K562 (cell line): ENCODE data around the gene SAFB. TPM values are rescaled to one million over a fixed set of nuclear protein-coding genes. Genes with fewer than 3 reads are reported as not detected.

Source experiments
- ATAC-seq: fragments of 200-7000 bp; cut with Tn5 transposase; 3 replicates; pipeline ENCODE4 v1.9.1; 2020; ENCODE audit warnings: moderate library complexity
- BruUV-seq: library from RNA; stranded (reverse); fragments of 400-500 nt; replicated peaks from 2 replicates; lab custom pipeline; 2021; lab: Mats Ljungman, UMichigan
- CTCF ChIA-PET: fragments of 300-600 bp; formaldehyde crosslinking; extraction: SDS; loops from one replicate; lab custom pipeline; 2021; ENCODE audit warnings: low intra/inter-chr PET ratio; lab: Yijun Ruan, JAX
- POLR2A ChIA-PET: fragments of 300-600, 350-650 bp; sonication (Branson Sonifier 250); formaldehyde crosslinking; extraction: SDS; loops from one replicate; lab custom pipeline; 2021; ENCODE audit warnings: antibody characterized with exemption, inconsistent platforms; lab: Yijun Ruan, JAX
- DNase-seq, 4 experiments: peaks; one replicate each; pipeline versions ENCODE4 v3.0.0 to v3.0.0-alpha.2; 2011 to 2018; ENCODE audit warnings: low spot score in 3 of 4, mixed read lengths in 3 of 4; ENCODE audit errors: extremely low read depth in 1 of 4
- FAIRE-seq: peaks from 2 replicates; lab custom pipeline; 2011; peaks lifted over from hg19 to GRCh38; lab: Jason Lieb, UNC
- H2AFZ ChIP-seq: 2 replicates; pipeline ENCODE4 v1.6.0; 2011; ENCODE audit warnings: low read depth, low read length, control low read depth, inconsistent platforms
- H3K27ac ChIP-seq: fragments of 200-600 bp; 3 replicates; pipeline ENCODE4 v1.8.0; 2011; ENCODE audit warnings: low read depth, mild to moderate bottlenecking, control low read depth, inconsistent platforms, low read length, moderate library complexity, mixed read lengths; ENCODE audit errors: extremely low read depth
- H3K27me3 ChIP-seq, 2 experiments: fragments of 300-600 bp in 1 of 2; 2 replicates in 1 of 2; 3 replicates in 1 of 2; pipeline versions ENCODE4 v1.6.0 to v1.8.0; 2011; ENCODE audit warnings: inconsistent platforms in 2 of 2, low read length in 2 of 2, mild to moderate bottlenecking in 1 of 2, mixed read lengths in 1 of 2, moderate library complexity in 1 of 2; ENCODE audit not compliant: control insufficient read depth in 2 of 2, insufficient read depth in 2 of 2
- H3K36me3 ChIP-seq: fragments of 300-600 bp; 3 replicates; pipeline ENCODE4 v1.8.0; 2011; ENCODE audit warnings: mild to moderate bottlenecking, low read length, inconsistent platforms; ENCODE audit not compliant: control insufficient read depth, insufficient read depth
- H3K4me1 ChIP-seq, 2 experiments: fragments of 200-600 bp in 1 of 2; replicated peaks in 1 of 2; 2 replicates in 1 of 2; 3 replicates in 1 of 2; pipeline versions ENCODE4 v1.5.1 to v1.8.0; 2011; ENCODE audit warnings: inconsistent platforms in 2 of 2, low read length in 2 of 2, mild to moderate bottlenecking in 1 of 2, mixed read lengths in 1 of 2, moderate library complexity in 1 of 2; ENCODE audit not compliant: control insufficient read depth in 2 of 2, insufficient read depth in 2 of 2
- H3K4me2 ChIP-seq: 2 replicates; pipeline ENCODE4 v1.6.1; 2011; ENCODE audit warnings: low read length, control low read depth, inconsistent platforms, mixed read lengths; ENCODE audit not compliant: insufficient read depth
- H3K4me3 ChIP-seq: fragments of 200-600 bp; sonication (generic), shearing (Covaris generic); 2 replicates; pipeline ENCODE4 v1.5.1; 2016; ENCODE audit warnings: control low read depth, inconsistent platforms
- H3K79me2 ChIP-seq: fragments of 200-600 bp; 3 replicates; pipeline ENCODE4 v1.8.0; 2011; ENCODE audit warnings: low read length, inconsistent platforms; ENCODE audit not compliant: control insufficient read depth, insufficient read depth
- H3K9ac ChIP-seq, 2 experiments: 2 replicates each; pipeline versions ENCODE4 v1.6.0 to v1.6.1; 2011; ENCODE audit warnings: low read depth in 2 of 2, low read length in 2 of 2, control low read depth in 1 of 2, inconsistent platforms in 1 of 2, mild to moderate bottlenecking in 1 of 2, mixed read lengths in 1 of 2; ENCODE audit not compliant: insufficient read depth in 1 of 2
- H3K9me1 ChIP-seq: one replicate; pipeline ENCODE4 v1.6.0; 2011; ENCODE audit warnings: inconsistent platforms, mild to moderate bottlenecking, low read length, moderate library complexity; ENCODE audit not compliant: control insufficient read depth, insufficient read depth
- H3K9me3 ChIP-seq: replicated peaks from 2 replicates; pipeline ENCODE4 v1.5.1; 2011; ENCODE audit warnings: low read depth, low read length, inconsistent platforms; ENCODE audit not compliant: control insufficient read depth, insufficient read depth
- H4K20me1 ChIP-seq: replicated peaks from 2 replicates; pipeline ENCODE4 v1.6.1; 2011; ENCODE audit warnings: low read length, inconsistent platforms, mixed read lengths; ENCODE audit not compliant: control insufficient read depth, insufficient read depth
- CCNT2 ChIP-seq: IDR thresholded peaks from 2 replicates; pipeline ENCODE4 v1.6.1; 2011; ENCODE audit warnings: borderline replicate concordance, low read depth, mild to moderate bottlenecking, moderate library complexity, mixed read lengths, low read length; ENCODE audit not compliant: insufficient read length; ENCODE audit errors: extremely low read depth
- CHD4 ChIP-seq: fragments of 200-600 bp; sonication (generic); IDR thresholded peaks from 3 replicates; pipeline ENCODE4 v1.6.1; 2012; ENCODE audit warnings: low read depth, mild to moderate bottlenecking, mixed read lengths, low read length, inconsistent platforms; ENCODE audit not compliant: insufficient read depth, insufficient replicate concordance, poor library complexity, severe bottlenecking
- ILK ChIP-seq: fragments of 450-650 bp; IDR thresholded peaks from 2 replicates; pipeline ENCODE4 v1.6.1; 2016; ENCODE audit warnings: missing genetic modification characterization, low read depth, mild to moderate bottlenecking, missing compliant biosample characterization, moderate library complexity, borderline replicate concordance
- JUN ChIP-seq, 2 experiments: sonication (generic) in 1 of 2; formaldehyde crosslinking in 1 of 2; IDR thresholded peaks; 2 replicates each; pipeline versions ENCODE4 v1.6.1 to v1.8.0; 2012 to 2022; ENCODE audit warnings: borderline replicate concordance in 2 of 2, mild to moderate bottlenecking in 2 of 2, improper control_type of control experiment in 1 of 2, low read depth in 1 of 2, low read length in 1 of 2, missing genetic modification reagents in 1 of 2
- MLLT1 ChIP-seq, 2 experiments: fragments of 450-650 bp; IDR thresholded peaks; 2 replicates each; pipeline ENCODE4 v1.6.1; 2016
- MYC ChIP-seq, 2 experiments: fragments of 250-450 bp in 1 of 2; sonication (Bioruptor Pico) in 1 of 2; IDR thresholded peaks; 2 replicates each; pipeline versions ENCODE4 v1.5.1 to v1.6.1; 2012 to 2021; ENCODE audit warnings: low read depth in 2 of 2, borderline replicate concordance in 1 of 2, improper control_type of control experiment in 1 of 2, low read length in 1 of 2, mild to moderate bottlenecking in 1 of 2, moderate library complexity in 1 of 2
- NCOA6 ChIP-seq: fragments of 450-650 bp; IDR thresholded peaks from 2 replicates; pipeline ENCODE4 v1.6.1; 2017; ENCODE audit warnings: mild to moderate bottlenecking
- NFE2L1 ChIP-seq: fragments of 450-650 bp; IDR thresholded peaks from 2 replicates; pipeline ENCODE4 v1.6.1; 2016; ENCODE audit warnings: missing genetic modification characterization, low read depth, mild to moderate bottlenecking, missing compliant biosample characterization, moderate library complexity, borderline replicate concordance
- NFRKB ChIP-seq: fragments of 450-650 bp; IDR thresholded peaks from 2 replicates; pipeline ENCODE4 v1.6.1; 2016; ENCODE audit warnings: low read depth
- NR1H2 ChIP-seq: sonication (generic); formaldehyde crosslinking; IDR thresholded peaks from 2 replicates; pipeline ENCODE4 v1.4.0; 2020; ENCODE audit warnings: mild to moderate bottlenecking, missing genetic modification reagents
- SIN3B ChIP-seq: fragments of 450-650 bp; IDR thresholded peaks from 2 replicates; pipeline ENCODE4 v1.6.1; 2017; ENCODE audit warnings: low read depth, mild to moderate bottlenecking, moderate library complexity
- TAF7 ChIP-seq: fragments of 450-650 bp; IDR thresholded peaks from 2 replicates; pipeline ENCODE4 v1.6.1; 2016; ENCODE audit warnings: missing genetic modification characterization, missing compliant biosample characterization
- ZFP36 ChIP-seq: fragments of 150-350 bp; IDR thresholded peaks from 2 replicates; pipeline ENCODE4 v1.6.1; 2018; ENCODE audit warnings: low read length, low read depth; ENCODE audit not compliant: partially characterized antibody
- ZNF133 ChIP-seq: fragments of 250-450 bp; sonication (Bioruptor Pico); IDR thresholded peaks from 2 replicates; pipeline ENCODE4 v1.4.0; 2020; ENCODE audit warnings: mild to moderate bottlenecking
- ZNF232 ChIP-seq: sonication (generic); formaldehyde crosslinking; IDR thresholded peaks from 2 replicates; pipeline ENCODE4 v1.8.0; 2022; ENCODE audit warnings: mild to moderate bottlenecking, missing genetic modification reagents
- ZNF263 ChIP-seq: sonication (generic); formaldehyde crosslinking; IDR thresholded peaks from 2 replicates; pipeline ENCODE4 v1.8.0; 2022; ENCODE audit warnings: mild to moderate bottlenecking, missing genetic modification reagents, borderline replicate concordance
- ZNF311 ChIP-seq: fragments of 250-450 bp; sonication (Bioruptor Pico); IDR thresholded peaks from 2 replicates; pipeline ENCODE4 v1.4.0; 2020; ENCODE audit warnings: mild to moderate bottlenecking, moderate library complexity
- WGBS: fragments of 100-300 bp; shearing (Covaris generic); methylation state at CpG from one replicate; pipeline ENCODE4 v1.1.6; 2016; ENCODE audit warnings: low coverage, mixed read lengths; ENCODE audit not compliant: insufficient coverage; ENCODE audit errors: missing lambda C conversion rate; 5-methylcytosine and 5-hydroxymethylcytosine counted together
- in situ Hi-C: fragments of 300-500 bp; cut with MboI; formaldehyde crosslinking; loops from 4 replicates; pipeline ENCODE4 v1.15.0; 2018; ENCODE audit warnings: inconsistent platforms, mixed read lengths
- intact Hi-C: fragments of 100-400 bp; cut with micrococcal nuclease; formaldehyde crosslinking; loops from 2 replicates; pipeline ENCODE4 v1.14.2; 2022
- polyA plus RNA-seq, 8 experiments: library from polyadenylated mRNA; depleted of rRNA in 4 of 8; stranded (reverse) in 5 of 8; unstranded in 3 of 8; fragments of >200 nt; fragmentation: Nextera tagmentation in 2 of 8; fragmentation: Illumina TruSeq in 1 of 8; extraction: Ambion mirVana in 2 of 8; extraction: Trizol in 1 of 8; gene quantifications; 2 replicates each; pipeline versions ENCODE4 v1.2.1 to v1.2.3, GENCODE V29; 2011 to 2014; ENCODE audit warnings: inconsistent platforms in 1 of 8, missing spikeins in 1 of 8
- total RNA-seq, 7 experiments: library from RNA; depleted of rRNA in 6 of 7; stranded (reverse); fragments of >200 nt in 6 of 7; fragmentation: Illumina TruSeq in 2 of 7; extraction: Trizol in 2 of 7; gene quantifications; 2 replicates each; pipeline versions ENCODE4 v1.2.1 to v1.2.3, GENCODE V29; 2011 to 2021; ENCODE audit warnings: low replicate concordance in 1 of 7

Gene SAFB
- total and polyA plus RNA-seq, 9 of the 15 experiments (the other 6 are each of a cell fraction or from before 2014, with no cell fraction given), result 1.1 to 151 (median 83.1) TPM

GRCh38 chr19:5680084-5680436 is 57.2 kb downstream of the SAFB start (continued):
- peak; percentile 63 for TF ChIP-seq TAF7 (tag)
- TF ChIP-seq MYC (IDR thresholded peaks at IDR 0.05; ENCODE audit: low read depth, low read length), result no peak
- TF ChIP-seq MYC (CRISPR knock-in tag; IDR thresholded peaks at IDR 0.05; ENCODE audit: borderline replicate concordance, low read depth), result peak; percentile 68; the same call in 1 of the 2 replicates
- peak; percentile 77; the same call in 1 of the 2 replicates for TF ChIP-seq NR1H2
- TF ChIP-seq ZFP36, result no peak
- no peak for TF ChIP-seq CCNT2
- TF ChIP-seq, all 486 proteins: peak for 45

- ChIA-PET CTCF (interaction anchor here (0.6 kb wide), 1 partner anchor 11 kb away, joined by 6 read pairs; no protein-coding TSS in a partner anchor), POLR2A (interaction anchor here (1.6 to 1.7 kb wide), 2 partner anchors 10 to 58 kb away, joined by 5 to 7 read pairs; partner anchors contain the start of genes SAFB and SAFB2)
- peak; percentile 92 to 99 (median 92) for DNase-seq
- Histone ChIP-seq H3K36me3 (peaks cover 17% of the 10 kb centered on the region; the same call in 2 of the 3 replicates), H3K27me3 (no peaks in the 10 kb centered on the region), H3K9me1 (no peaks in the 10 kb centered on the region), H3K4me3 (peak within 1 kb of the TSS; percentile 94), H3K9ac (peak within 1 kb of the TSS; percentile 93 to 100), H4K20me1 (peaks cover 6% of the 10 kb centered on the region; the same call in 1 of the 2 replicates), H3K27ac (peak within 1 kb of the TSS; percentile 86), H3K4me2 (peak within 1 kb of the TSS; percentile 99), H3K9me3 (no peaks in the 10 kb centered on the region), H3K4me1 (peaks cover 23 to 71% of the 10 kb centered on the region in 2 experiments), H2AFZ (peak within 1 kb of the TSS; percentile 100), H3K79me2 (peaks cover 12% of the 10 kb centered on the region)
- in situ Hi-C loops (no loop called here), intact Hi-C loops (loop anchor here (10.0 kb wide), 1 partner anchor 56 kb away; the partner anchor contains the start of genes SAFB and SAFB2)
- FAIRE-seq, result peak; percentile 100
- WGBS, result 2% methylated on average over 77 of the region's 94 CpGs
- BruUV-seq, result no TSS peak
- ATAC-seq, result peak; percentile 97
- TF ChIP-seq SIN3B (0 out of 2 replicates have a peak, but pooled peaks have one; percentile 10), CHD4 (no peak), ZNF311 (no peak), ZNF232 (CRISPR knock-in tag) (no peak), ZNF133 (CRISPR knock-in tag) (no peak), ILK (tag) (no peak), MLLT1 (IDR thresholded peaks at IDR 0.05) (peak in 1 of 2 experiments; percentile 35; a peak in 2 of 4 replicates), NFRKB (no peak; the same call in 1 of the 2 replicates), NFE2L1 (tag) (no peak), JUN (IDR thresholded peaks at IDR 0.05; ENCODE audit: borderline replicate concordance, low read depth, low read length) (no peak), JUN (CRISPR knock-in tag; IDR thresholded peaks at IDR 0.05; ENCODE audit: borderline replicate concordance) (no peak), NCOA6 (no peak), ZNF263 (peak; percentile 7; the same call in 1 of the 2 replicates)
Observed at GRCh38 chr19:5680437-5681368, 57.8 kb downstream of the SAFB start, which contains the start of the genes HSD11B1L and MICOS13. TSS of gene HSD11B1L (plus strand) at chr19:5681027. CDS start at chr19:5684833, 3,806 bp downstream. TSS of gene MICOS13 (minus strand) at chr19:5680516. CDS start at chr19:5680486, 30 bp downstream.
